HEK293 (cell line): Measurements from ENCODE around the gene TCEA3.
A peak's percentile ranks its signal among the peaks of the same experiment; 100 is the strongest.

Experiments used
- GFI1B ChIP-seq: fragments of 450-650 bp; formaldehyde crosslinking; IDR thresholded peaks from 2 replicates; pipeline ENCODE4 v1.5.1; 2016; ENCODE audit warnings: missing biosample characterization, missing genetic modification characterization
- KLF9 ChIP-seq: fragments of 450-650 bp; formaldehyde crosslinking; IDR thresholded peaks from 2 replicates; pipeline ENCODE4 v1.5.1; 2016; ENCODE audit warnings: missing biosample characterization, missing genetic modification characterization, low read depth
- OSR2 ChIP-seq: fragments of 450-650 bp; formaldehyde crosslinking; IDR thresholded peaks from 2 replicates; pipeline ENCODE4 v1.5.1; 2016; ENCODE audit warnings: missing biosample characterization, missing genetic modification characterization
- RBAK ChIP-seq: fragments of 450-650 bp; formaldehyde crosslinking; IDR thresholded peaks from 2 replicates; pipeline ENCODE4 v1.5.1; 2016; ENCODE audit warnings: missing biosample characterization, missing genetic modification characterization
- ZBTB1 ChIP-seq: fragments of 450-650 bp; formaldehyde crosslinking; IDR thresholded peaks from 2 replicates; pipeline ENCODE4 v1.5.1; 2016; ENCODE audit warnings: missing biosample characterization, missing genetic modification characterization
- ZFHX2 ChIP-seq: fragments of 450-650 bp; formaldehyde crosslinking; conservative IDR thresholded peaks from 2 replicates; pipeline ENCODE4 v1.5.1; 2016; ENCODE audit warnings: missing biosample characterization, missing genetic modification characterization
- ZNF10 ChIP-seq: fragments of 450-650 bp; formaldehyde crosslinking; IDR thresholded peaks from 2 replicates; pipeline ENCODE4 v1.5.1; 2017; ENCODE audit warnings: missing biosample characterization, missing genetic modification characterization
- ZNF132 ChIP-seq: fragments of 450-650 bp; formaldehyde crosslinking; IDR thresholded peaks from 2 replicates; pipeline ENCODE4 v1.5.1; 2017; ENCODE audit warnings: missing biosample characterization, missing genetic modification characterization, borderline replicate concordance
- ZNF155 ChIP-seq: fragments of 450-650 bp; formaldehyde crosslinking; IDR thresholded peaks from 2 replicates; pipeline ENCODE4 v1.5.1; 2016; ENCODE audit warnings: missing biosample characterization, missing genetic modification characterization
- ZNF174 ChIP-seq: fragments of 450-650 bp; formaldehyde crosslinking; IDR thresholded peaks from 2 replicates; pipeline ENCODE4 v1.5.0; 2017; ENCODE audit warnings: missing biosample characterization, mild to moderate bottlenecking, missing genetic modification characterization
- ZNF24 ChIP-seq: fragments of 450-650 bp; formaldehyde crosslinking; IDR thresholded peaks from 2 replicates; pipeline ENCODE4 v1.5.1; 2016; ENCODE audit warnings: missing biosample characterization, missing genetic modification characterization
- ZNF350 ChIP-seq: fragments of 450-650 bp; formaldehyde crosslinking; IDR thresholded peaks from 2 replicates; pipeline ENCODE4 v1.5.0; 2017; ENCODE audit warnings: missing biosample characterization, mild to moderate bottlenecking, missing genetic modification characterization
- ZNF394 ChIP-seq: fragments of 450-650 bp; formaldehyde crosslinking; IDR thresholded peaks from 2 replicates; pipeline ENCODE4 v1.5.1; 2016; ENCODE audit warnings: missing biosample characterization, missing genetic modification characterization, mild to moderate bottlenecking, moderate library complexity, borderline replicate concordance
- ZNF423 ChIP-seq: fragments of 450-650 bp; formaldehyde crosslinking; IDR thresholded peaks from 2 replicates; pipeline ENCODE4 v1.5.1; 2016; ENCODE audit warnings: missing biosample characterization, missing genetic modification characterization
- ZNF426 ChIP-seq: fragments of 450-650 bp; formaldehyde crosslinking; IDR thresholded peaks from 2 replicates; pipeline ENCODE4 v1.5.1; 2017; ENCODE audit warnings: missing biosample characterization, missing genetic modification characterization, mild to moderate bottlenecking, inconsistent platforms, moderate library complexity
- ZNF433 ChIP-seq: fragments of 450-650 bp; formaldehyde crosslinking; IDR thresholded peaks from 2 replicates; pipeline ENCODE4 v1.5.1; 2016; ENCODE audit warnings: missing biosample characterization, missing genetic modification characterization, low read depth
- ZNF48 ChIP-seq: fragments of 450-650 bp; formaldehyde crosslinking; IDR thresholded peaks from 2 replicates; pipeline ENCODE4 v1.5.1; 2016; ENCODE audit warnings: missing biosample characterization, missing genetic modification characterization
- ZNF521 ChIP-seq: fragments of 450-650 bp; formaldehyde crosslinking; IDR thresholded peaks from 2 replicates; pipeline ENCODE4 v1.5.1; 2017; ENCODE audit warnings: missing biosample characterization, mild to moderate bottlenecking, missing genetic modification characterization
- ZNF529 ChIP-seq: fragments of 450-650 bp; formaldehyde crosslinking; IDR thresholded peaks from 2 replicates; pipeline ENCODE4 v1.5.1; 2017; ENCODE audit warnings: missing genetic modification characterization, missing biosample characterization; ENCODE audit not compliant: insufficient replicate concordance
- ZNF549 ChIP-seq: fragments of 450-650 bp; IDR thresholded peaks from 2 replicates; pipeline ENCODE4 v1.5.1; 2018; ENCODE audit warnings: missing biosample characterization, missing genetic modification characterization, mild to moderate bottlenecking, inconsistent platforms, moderate library complexity
- ZNF561 ChIP-seq: fragments of 450-650 bp; IDR thresholded peaks from 2 replicates; pipeline ENCODE4 v1.5.1; 2018; ENCODE audit warnings: missing biosample characterization, missing genetic modification characterization, borderline replicate concordance
- ZNF571 ChIP-seq: fragments of 450-650 bp; formaldehyde crosslinking; IDR thresholded peaks from 2 replicates; pipeline ENCODE4 v1.5.0; 2017; ENCODE audit warnings: missing biosample characterization, missing genetic modification characterization
- ZNF610 ChIP-seq: fragments of 450-650 bp; formaldehyde crosslinking; IDR thresholded peaks from 2 replicates; pipeline ENCODE4 v1.5.1; 2016; ENCODE audit warnings: missing biosample characterization, missing genetic modification characterization, borderline replicate concordance
- ZNF670 ChIP-seq: fragments of 450-650 bp; formaldehyde crosslinking; IDR thresholded peaks from 2 replicates; pipeline ENCODE4 v1.5.1; 2016; ENCODE audit warnings: missing biosample characterization, missing genetic modification characterization, low read depth
- ZNF768 ChIP-seq: fragments of 450-650 bp; formaldehyde crosslinking; IDR thresholded peaks from 2 replicates; pipeline ENCODE4 v1.5.1; 2018; ENCODE audit warnings: missing biosample characterization, mild to moderate bottlenecking, missing genetic modification characterization
- ZNF792 ChIP-seq: fragments of 450-650 bp; formaldehyde crosslinking; IDR thresholded peaks from 2 replicates; pipeline ENCODE4 v1.5.1; 2016; ENCODE audit warnings: missing biosample characterization, missing genetic modification characterization
- TF ChIP-seq, protein P1 (sequence below): fragments of 450-650 bp; formaldehyde crosslinking; conservative IDR thresholded peaks from 2 replicates; pipeline ENCODE4 v1.5.1; 2016; ENCODE audit warnings: low read depth, missing biosample characterization, missing genetic modification characterization
- TF ChIP-seq, protein P2 (sequence below): fragments of 450-650 bp; formaldehyde crosslinking; IDR thresholded peaks from 2 replicates; pipeline ENCODE4 v1.5.1; 2017; ENCODE audit warnings: missing biosample characterization, missing genetic modification characterization
- TF ChIP-seq, protein P3 (sequence below): fragments of 450-650 bp; formaldehyde crosslinking; IDR thresholded peaks from 2 replicates; pipeline ENCODE4 v1.5.1; 2016; ENCODE audit warnings: missing biosample characterization, missing genetic modification characterization
- TF ChIP-seq, protein P4 (sequence below): fragments of 450-650 bp; formaldehyde crosslinking; IDR thresholded peaks from 2 replicates; pipeline ENCODE4 v1.5.1; 2016; ENCODE audit warnings: missing biosample characterization, missing genetic modification characterization, low read depth

The TCEA3 gene

DNA sequence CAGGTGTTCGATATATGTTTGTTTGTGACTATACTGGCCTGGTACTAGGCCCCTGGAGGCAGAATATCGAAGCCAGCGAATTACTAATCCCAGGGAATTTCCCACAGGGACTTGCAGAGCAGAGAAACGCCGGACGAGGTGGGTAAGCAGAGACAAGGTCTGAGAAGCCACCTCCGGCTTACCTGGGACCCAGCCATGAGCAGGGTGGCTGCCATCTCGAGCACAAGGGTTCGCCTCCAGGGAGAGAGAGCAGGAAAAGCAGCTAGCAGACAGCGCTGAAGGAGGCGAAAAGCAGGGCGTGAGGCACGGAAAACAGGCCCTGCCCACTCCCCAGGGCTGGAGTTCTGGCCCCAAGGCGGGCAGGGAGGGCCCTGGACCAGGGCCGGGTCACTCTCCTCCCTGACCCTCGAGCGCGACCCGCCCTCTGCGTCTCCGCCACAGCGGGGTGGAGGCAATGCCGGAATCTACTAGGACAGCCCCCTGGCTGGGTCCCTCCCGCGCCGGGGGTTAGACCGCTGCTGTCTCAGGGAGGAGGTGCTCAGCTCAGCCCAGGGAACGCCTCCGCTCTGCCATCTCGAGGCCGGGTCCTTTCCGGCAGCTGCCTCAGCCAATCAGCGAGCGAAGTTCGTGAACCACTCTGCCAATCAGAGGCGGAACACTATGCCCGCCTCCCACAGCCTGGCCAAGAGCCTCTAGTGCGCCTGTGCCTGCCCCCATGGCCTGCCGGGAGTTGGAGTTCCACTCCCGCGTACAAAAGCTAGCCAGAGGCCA is 56.6 kb downstream of the TCEA3 start (continued):
- no peak for TF ChIP-seq ZNF155 (tag by site-specific recombination)
- TF ChIP-seq OSR2 (tag by site-specific recombination): no peak
- no peak; the same call in none of the 2 replicates for TF ChIP-seq ZFHX2 (tag by site-specific recombination)
- TF ChIP-seq ZNF521 (tag by site-specific recombination): no peak
- TF ChIP-seq RBAK (tag by site-specific recombination): no peak
- no peak for TF ChIP-seq ZBTB1 (tag by site-specific recombination)
- TF ChIP-seq ZNF768 (tag by site-specific recombination): no peak
- TF ChIP-seq, protein P1, sequence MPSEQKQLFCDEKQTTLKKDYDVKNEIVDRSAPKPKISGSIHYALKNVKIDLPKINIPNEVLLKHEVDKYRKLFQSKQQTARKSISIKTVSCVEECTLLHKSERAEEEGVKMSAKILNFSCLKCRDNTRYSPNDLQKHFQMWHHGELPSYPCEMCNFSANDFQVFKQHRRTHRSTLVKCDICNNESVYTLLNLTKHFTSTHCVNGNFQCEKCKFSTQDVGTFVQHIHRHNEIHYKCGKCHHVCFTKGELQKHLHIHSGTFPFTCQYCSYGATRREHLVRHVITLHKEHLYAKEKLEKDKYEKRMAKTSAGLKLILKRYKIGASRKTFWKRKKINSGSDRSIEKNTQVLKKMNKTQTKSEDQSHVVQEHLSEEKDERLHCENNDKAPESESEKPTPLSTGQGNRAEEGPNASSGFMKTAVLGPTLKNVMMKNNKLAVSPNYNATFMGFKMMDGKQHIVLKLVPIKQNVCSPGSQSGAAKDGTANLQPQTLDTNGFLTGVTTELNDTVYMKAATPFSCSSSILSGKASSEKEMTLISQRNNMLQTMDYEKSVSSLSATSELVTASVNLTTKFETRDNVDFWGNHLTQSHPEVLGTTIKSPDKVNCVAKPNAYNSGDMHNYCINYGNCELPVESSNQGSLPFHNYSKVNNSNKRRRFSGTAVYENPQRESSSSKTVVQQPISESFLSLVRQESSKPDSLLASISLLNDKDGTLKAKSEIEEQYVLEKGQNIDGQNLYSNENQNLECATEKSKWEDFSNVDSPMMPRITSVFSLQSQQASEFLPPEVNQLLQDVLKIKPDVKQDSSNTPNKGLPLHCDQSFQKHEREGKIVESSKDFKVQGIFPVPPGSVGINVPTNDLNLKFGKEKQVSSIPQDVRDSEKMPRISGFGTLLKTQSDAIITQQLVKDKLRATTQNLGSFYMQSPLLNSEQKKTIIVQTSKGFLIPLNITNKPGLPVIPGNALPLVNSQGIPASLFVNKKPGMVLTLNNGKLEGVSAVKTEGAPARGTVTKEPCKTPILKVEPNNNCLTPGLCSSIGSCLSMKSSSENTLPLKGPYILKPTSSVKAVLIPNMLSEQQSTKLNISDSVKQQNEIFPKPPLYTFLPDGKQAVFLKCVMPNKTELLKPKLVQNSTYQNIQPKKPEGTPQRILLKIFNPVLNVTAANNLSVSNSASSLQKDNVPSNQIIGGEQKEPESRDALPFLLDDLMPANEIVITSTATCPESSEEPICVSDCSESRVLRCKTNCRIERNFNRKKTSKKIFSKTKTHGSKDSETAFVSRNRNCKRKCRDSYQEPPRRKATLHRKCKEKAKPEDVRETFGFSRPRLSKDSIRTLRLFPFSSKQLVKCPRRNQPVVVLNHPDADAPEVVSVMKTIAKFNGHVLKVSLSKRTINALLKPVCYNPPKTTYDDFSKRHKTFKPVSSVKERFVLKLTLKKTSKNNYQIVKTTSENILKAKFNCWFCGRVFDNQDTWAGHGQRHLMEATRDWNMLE (tag by site-specific recombination): no peak
- TF ChIP-seq ZNF529: no peak
- TF ChIP-seq, protein P2, sequence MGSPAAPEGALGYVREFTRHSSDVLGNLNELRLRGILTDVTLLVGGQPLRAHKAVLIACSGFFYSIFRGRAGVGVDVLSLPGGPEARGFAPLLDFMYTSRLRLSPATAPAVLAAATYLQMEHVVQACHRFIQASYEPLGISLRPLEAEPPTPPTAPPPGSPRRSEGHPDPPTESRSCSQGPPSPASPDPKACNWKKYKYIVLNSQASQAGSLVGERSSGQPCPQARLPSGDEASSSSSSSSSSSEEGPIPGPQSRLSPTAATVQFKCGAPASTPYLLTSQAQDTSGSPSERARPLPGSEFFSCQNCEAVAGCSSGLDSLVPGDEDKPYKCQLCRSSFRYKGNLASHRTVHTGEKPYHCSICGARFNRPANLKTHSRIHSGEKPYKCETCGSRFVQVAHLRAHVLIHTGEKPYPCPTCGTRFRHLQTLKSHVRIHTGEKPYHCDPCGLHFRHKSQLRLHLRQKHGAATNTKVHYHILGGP (tag by site-specific recombination): no peak
- TF ChIP-seq ZNF350 (tag by site-specific recombination): no peak
- no peak for TF ChIP-seq GFI1B
- TF ChIP-seq ZNF132 (tag by site-specific recombination): no peak
- TF ChIP-seq ZNF610 (tag by site-specific recombination): 0 out of 2 replicates have a peak, but pooled peaks have one; percentile 16
- no peak for TF ChIP-seq ZNF433 (tag by site-specific recombination)
- TF ChIP-seq ZNF174: no peak
- no peak for TF ChIP-seq ZNF48
- peak; percentile 95 for TF ChIP-seq ZNF792 (tag by site-specific recombination)
- TF ChIP-seq ZNF394 (tag by site-specific recombination): no peak
- peak; percentile 36; the same call in 1 of the 2 replicates for TF ChIP-seq ZNF561 (tag by site-specific recombination)
- TF ChIP-seq ZNF549 (tag by site-specific recombination): no peak
- TF ChIP-seq ZNF423: peak; percentile 78
- no peak for TF ChIP-seq ZNF670
- no peak for TF ChIP-seq ZNF571
- TF ChIP-seq ZNF426 (tag by site-specific recombination): no peak
- no peak for TF ChIP-seq ZNF10 (tag by site-specific recombination)
- peak; percentile 83 for TF ChIP-seq KLF9
- TF ChIP-seq ZNF24: 0 out of 2 replicates have a peak, but pooled peaks have one; percentile 31
- TF ChIP-seq, protein P3, sequence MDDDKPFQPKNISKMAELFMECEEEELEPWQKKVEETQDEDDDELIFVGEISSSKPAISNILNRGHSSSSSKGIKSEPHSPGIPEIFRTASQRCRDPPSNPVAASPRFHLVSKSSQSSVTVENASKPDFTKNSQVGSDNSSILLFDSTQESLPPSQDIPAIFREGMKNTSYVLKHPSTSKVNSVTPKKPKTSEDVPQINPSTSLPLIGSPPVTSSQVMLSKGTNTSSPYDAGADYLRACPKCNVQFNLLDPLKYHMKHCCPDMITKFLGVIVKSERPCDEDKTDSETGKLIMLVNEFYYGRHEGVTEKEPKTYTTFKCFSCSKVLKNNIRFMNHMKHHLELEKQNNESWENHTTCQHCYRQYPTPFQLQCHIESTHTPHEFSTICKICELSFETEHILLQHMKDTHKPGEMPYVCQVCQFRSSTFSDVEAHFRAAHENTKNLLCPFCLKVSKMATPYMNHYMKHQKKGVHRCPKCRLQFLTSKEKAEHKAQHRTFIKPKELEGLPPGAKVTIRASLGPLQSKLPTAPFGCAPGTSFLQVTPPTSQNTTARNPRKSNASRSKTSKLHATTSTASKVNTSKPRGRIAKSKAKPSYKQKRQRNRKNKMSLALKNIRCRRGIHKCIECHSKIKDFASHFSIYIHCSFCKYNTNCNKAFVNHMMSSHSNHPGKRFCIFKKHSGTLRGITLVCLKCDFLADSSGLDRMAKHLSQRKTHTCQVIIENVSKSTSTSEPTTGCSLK (tag by site-specific recombination): no peak
- TF ChIP-seq, protein P4, sequence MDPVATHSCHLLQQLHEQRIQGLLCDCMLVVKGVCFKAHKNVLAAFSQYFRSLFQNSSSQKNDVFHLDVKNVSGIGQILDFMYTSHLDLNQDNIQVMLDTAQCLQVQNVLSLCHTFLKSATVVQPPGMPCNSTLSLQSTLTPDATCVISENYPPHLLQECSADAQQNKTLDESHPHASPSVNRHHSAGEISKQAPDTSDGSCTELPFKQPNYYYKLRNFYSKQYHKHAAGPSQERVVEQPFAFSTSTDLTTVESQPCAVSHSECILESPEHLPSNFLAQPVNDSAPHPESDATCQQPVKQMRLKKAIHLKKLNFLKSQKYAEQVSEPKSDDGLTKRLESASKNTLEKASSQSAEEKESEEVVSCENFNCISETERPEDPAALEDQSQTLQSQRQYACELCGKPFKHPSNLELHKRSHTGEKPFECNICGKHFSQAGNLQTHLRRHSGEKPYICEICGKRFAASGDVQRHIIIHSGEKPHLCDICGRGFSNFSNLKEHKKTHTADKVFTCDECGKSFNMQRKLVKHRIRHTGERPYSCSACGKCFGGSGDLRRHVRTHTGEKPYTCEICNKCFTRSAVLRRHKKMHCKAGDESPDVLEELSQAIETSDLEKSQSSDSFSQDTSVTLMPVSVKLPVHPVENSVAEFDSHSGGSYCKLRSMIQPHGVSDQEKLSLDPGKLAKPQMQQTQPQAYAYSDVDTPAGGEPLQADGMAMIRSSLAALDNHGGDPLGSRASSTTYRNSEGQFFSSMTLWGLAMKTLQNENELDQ (tag by site-specific recombination): no peak
